Psoas muscle (tissue), 8 donors: ENCODE data around the gene HDAC5. TPM values are rescaled to one million over a fixed set of nuclear protein-coding genes. Genes with fewer than 3 reads are reported as not detected.

Experiments
- ATAC-seq, 4 donors: fragments of 200-7000 bp; cut with Tn5 transposase; one replicate each; pipeline ENCODE4 v1.9.1; 2020; ENCODE audit warnings: moderate library complexity in 3 of 4, mild to moderate bottlenecking in 2 of 4
- DNase-seq, 2 donors: peaks; one replicate each; pipeline ENCODE4 v3.0.0-alpha.2; 2020
- H3K27ac ChIP-seq: fragments of 200-600 bp; one replicate; pipeline ENCODE4 v1.8.0; 2022
- H3K27me3 ChIP-seq, 3 donors: fragments of 200-600 bp in 1 of 3; one replicate each; pipeline versions ENCODE4 v1.6.1 to v1.8.0; 2013 to 2022; ENCODE audit warnings: low read length in 2 of 3, mild to moderate bottlenecking in 2 of 3, moderate library complexity in 1 of 3; ENCODE audit not compliant: insufficient read depth in 3 of 3
- H3K36me3 ChIP-seq, 2 donors: fragments of 200-600 bp in 1 of 2; one replicate each; pipeline versions ENCODE4 v1.6.1 to v1.8.0; 2013 to 2022; ENCODE audit warnings: low read depth in 1 of 2, mild to moderate bottlenecking in 1 of 2, moderate library complexity in 1 of 2; ENCODE audit not compliant: insufficient read depth in 1 of 2
- H3K4me1 ChIP-seq: fragments of 200-600 bp; one replicate; pipeline ENCODE4 v1.8.0; 2022
- H3K4me3 ChIP-seq: fragments of 200-600 bp; one replicate; pipeline ENCODE4 v1.8.0; 2022; ENCODE audit warnings: mild to moderate bottlenecking
- H3K9me3 ChIP-seq: fragments of 200-600 bp; one replicate; pipeline ENCODE4 v1.8.0; 2022
- WGBS, 3 donors: extraction: QIAGEN DNeasy Blood & Tissue Kit; methylation state at CpG; one replicate each; pipeline versions ENCODE4 v1.1.6 to v1.1.7; 2013; 5-methylcytosine and 5-hydroxymethylcytosine counted together
- intact Hi-C, 2 donors: fragments of 100-400 bp; cut with DNase I; formaldehyde crosslinking; loops; one replicate each; pipeline versions ENCODE4 v1.11.0 to v1.14.2; 2022
- polyA plus RNA-seq, 3 donors: library from polyadenylated mRNA; stranded (reverse); fragments of 200-250 nt; gene quantifications; one replicate each; pipeline ENCODE4 v1.2.3, GENCODE V29; 2013
- total RNA-seq, 4 donors: library from RNA; stranded (reverse); fragmentation: NEBNext Ultra II Directional in 2 of 4; extraction: Animal tissue kit (Norgen Biotek cat#: 25700) in 2 of 4; gene quantifications; one replicate each; pipeline versions ENCODE4 v1.2.1 to v1.2.4, GENCODE V29; 2021 to 2023
- TF ChIP-seq, protein P1 (sequence below): fragments of 200-600 bp; IDR thresholded peaks from one replicate; pipeline ENCODE4 v1.8.0; 2022; ENCODE audit warnings: antibody characterized with exemption
- donor health status: healthy with polysubstance abuse.
- donor health status: DM: no; HTN: no; CAD: no; lungs with moderate emphysema.
- donor health status: Bipolar disorder and iron deficiency.
- donor health status: healthy.
- donor health status: DM: yes; HTN: yes; CAD: no.
- donor health status: DM: no; HTN: no; CAD: no.
- donor health status: DM: no; HTN: no; CAD: no.
- donor health status: DM: yes; HTN: yes; CAD: no.

The HDAC5 gene
- total and polyA plus RNA-seq, 7 donors = 8.8 to 75.6 (median 35.8) TPM

DNA sequence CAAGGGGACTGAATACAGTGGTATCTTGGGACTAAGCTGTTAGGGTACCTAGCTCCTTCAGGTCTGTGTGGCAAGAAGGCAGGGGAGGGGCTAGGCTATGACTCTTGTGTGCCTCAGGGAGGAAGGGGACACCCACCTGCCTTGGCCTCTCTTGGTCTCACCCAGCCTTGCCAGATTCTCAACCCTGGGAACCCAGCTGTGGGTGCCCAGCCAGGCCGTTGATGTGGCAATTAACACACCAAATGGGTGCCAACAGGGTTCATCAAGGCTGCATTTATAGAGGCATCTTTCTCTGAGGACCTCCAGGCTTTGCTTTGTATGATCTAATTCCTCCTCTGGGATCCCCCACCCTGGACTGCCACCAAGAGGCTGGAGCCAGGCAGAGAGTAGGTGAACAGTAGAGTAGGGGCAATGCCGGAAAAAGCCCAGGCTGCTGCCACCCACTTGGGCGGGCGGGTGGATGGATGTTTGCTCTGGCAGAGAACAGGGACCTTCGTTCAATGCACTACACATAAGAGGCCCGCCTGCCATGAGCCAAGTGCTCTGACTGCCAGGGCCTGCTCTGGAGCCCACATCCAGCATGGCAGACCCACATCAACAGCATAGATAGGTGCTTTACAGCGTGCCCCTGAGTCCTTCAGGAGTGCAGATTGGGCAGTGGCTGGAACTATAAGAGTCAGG lies 43.9 kb upstream of the HDAC5 start:
- TF ChIP-seq, protein P1, sequence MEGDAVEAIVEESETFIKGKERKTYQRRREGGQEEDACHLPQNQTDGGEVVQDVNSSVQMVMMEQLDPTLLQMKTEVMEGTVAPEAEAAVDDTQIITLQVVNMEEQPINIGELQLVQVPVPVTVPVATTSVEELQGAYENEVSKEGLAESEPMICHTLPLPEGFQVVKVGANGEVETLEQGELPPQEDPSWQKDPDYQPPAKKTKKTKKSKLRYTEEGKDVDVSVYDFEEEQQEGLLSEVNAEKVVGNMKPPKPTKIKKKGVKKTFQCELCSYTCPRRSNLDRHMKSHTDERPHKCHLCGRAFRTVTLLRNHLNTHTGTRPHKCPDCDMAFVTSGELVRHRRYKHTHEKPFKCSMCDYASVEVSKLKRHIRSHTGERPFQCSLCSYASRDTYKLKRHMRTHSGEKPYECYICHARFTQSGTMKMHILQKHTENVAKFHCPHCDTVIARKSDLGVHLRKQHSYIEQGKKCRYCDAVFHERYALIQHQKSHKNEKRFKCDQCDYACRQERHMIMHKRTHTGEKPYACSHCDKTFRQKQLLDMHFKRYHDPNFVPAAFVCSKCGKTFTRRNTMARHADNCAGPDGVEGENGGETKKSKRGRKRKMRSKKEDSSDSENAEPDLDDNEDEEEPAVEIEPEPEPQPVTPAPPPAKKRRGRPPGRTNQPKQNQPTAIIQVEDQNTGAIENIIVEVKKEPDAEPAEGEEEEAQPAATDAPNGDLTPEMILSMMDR = no peak
- H3K27me3 ChIP-seq = no peaks in the 10 kb centered on the region
- no peak overlapping the region for H3K27ac ChIP-seq
- peaks cover 31% of the 10 kb centered on the region for H3K4me1 ChIP-seq
- H3K36me3 ChIP-seq = peaks cover 0 to 4% of the 10 kb centered on the region in 2 donors
- ATAC-seq (no peak), DNase-seq (no peak)
- H3K4me3 ChIP-seq = no peak overlapping the region
- intact Hi-C loops = loop anchor here (5.0 to 10.0 kb wide), 3 partner anchors 35 to 223 kb away; partner anchors contain the start of gene PPY (in 1 of the 2)
- WGBS, 3 donors = 67 to 80% (median 70%) methylated on average over 7 of the region's 7 CpGs
- no peaks in the 10 kb centered on the region for H3K9me3 ChIP-seq

DNA sequence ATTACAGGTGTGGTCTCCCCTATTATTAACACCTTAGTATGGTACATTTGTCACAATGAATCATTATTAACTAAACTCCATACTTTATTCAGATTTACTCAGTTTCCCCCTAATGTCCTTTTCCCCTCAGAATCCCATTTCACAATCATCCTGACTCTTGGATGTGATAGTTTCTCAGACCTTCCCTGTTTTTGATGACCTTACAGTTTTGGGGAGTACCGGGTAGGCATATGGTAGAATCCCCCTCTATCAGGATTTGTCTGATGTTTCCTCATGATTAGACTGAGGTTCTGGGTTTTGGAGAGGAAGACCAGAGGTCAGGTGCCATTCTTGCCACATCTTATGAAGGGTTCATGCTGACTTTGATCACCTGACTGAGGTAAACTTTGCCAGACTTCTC lies 41.0 kb upstream of the HDAC5 start:
- H3K27me3 ChIP-seq = no peaks in the 10 kb centered on the region
- no peak overlapping the region for H3K4me3 ChIP-seq
- peaks cover 11% of the 10 kb centered on the region for H3K4me1 ChIP-seq
- TF ChIP-seq, protein P1 = no peak
- DNase-seq (no peak), ATAC-seq (no peak)
- H3K27ac ChIP-seq = no peak overlapping the region
- no peaks in the 10 kb centered on the region for H3K9me3 ChIP-seq
- no peaks in the 10 kb centered on the region for H3K36me3 ChIP-seq
- 92 to 100% (median 100%) methylated on average over 1 of the region's 1 CpG for WGBS, 3 donors
- intact Hi-C loops = loop anchor here in 1 of 2 donors (10.0 kb wide), 1 partner anchor 220 kb away; the partner anchor contains the start of gene PPY

DNA sequence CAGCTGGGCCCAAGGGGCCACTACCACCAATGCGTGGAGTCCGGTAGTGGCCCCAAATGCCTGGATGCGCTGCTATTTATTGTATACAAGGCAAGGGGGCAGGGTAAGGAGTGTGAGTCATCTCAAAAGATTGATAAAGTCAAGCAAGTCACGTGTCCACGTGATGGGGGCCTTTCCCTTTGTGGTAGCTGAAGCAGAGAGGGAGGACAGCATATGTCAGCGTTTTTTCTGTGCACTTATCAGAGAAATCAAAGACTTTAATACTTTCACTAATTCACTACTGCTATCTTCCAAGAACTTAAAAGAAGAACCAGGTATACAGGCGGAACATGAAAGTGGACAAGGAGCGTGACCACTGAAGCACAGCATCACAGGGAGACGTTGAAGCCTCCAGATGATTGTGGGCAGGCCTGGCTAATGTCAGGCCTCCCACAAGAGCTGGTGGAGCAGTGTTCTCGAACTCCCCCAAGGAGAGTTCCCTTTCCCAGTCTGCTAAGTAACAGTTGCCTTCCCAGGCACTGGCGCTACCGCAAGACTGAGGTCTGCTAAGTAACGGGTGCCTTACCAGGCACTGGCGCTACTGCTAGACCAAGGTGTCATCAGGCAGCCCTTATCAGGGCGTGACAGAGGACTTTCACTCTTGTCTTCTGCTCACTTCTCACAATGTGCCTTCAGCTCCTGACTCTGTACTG lies 36.2 kb upstream of the HDAC5 start:
- 92 to 93% (median 92%) methylated on average over 15 of the region's 15 CpGs for WGBS, 3 donors
- TF ChIP-seq, protein P1 = no peak
- Histone ChIP-seq H3K36me3 (no peaks in the 10 kb centered on the region), H3K9me3 (no peaks in the 10 kb centered on the region), H3K4me3 (no peak overlapping the region), H3K27ac (no peak overlapping the region), H3K27me3 (no peaks in the 10 kb centered on the region), H3K4me1 (no peaks in the 10 kb centered on the region)
- no peak for ATAC-seq
- no peak for DNase-seq
- intact Hi-C loops = loop anchor here in 1 of 2 donors (10.0 kb wide), 1 partner anchor 215 kb away; the partner anchor contains the start of gene PPY

DNA sequence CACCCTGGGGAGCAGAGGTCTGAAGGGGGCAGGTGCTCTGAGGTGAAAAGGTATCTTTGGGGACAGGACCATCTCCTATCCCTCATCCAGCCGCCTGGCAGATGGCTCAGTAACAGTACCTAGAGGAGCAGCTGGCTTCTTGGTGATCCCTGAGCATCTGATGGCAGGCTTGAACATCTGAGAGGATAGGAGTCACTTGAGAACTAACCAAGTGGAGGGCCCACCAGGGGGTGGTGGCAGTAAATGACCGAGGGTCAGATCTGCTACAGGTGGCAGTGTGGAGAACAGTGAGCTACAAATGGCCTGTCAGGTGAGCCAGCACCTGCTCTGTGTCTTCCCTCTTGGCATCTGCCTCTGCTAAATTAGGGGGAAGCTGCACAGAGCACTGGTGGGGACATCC lies 32.0 kb upstream of the HDAC5 start:
- WGBS, 3 donors = 76 to 84% (median 81%) methylated on average over 2 of the region's 2 CpGs
- TF ChIP-seq, protein P1 = no peak
- no peaks in the 10 kb centered on the region for H3K4me1 ChIP-seq
- DNase-seq = no peak
- H3K27ac ChIP-seq = no peak overlapping the region
- no peak for ATAC-seq
- H3K27me3 ChIP-seq = no peaks in the 10 kb centered on the region
- H3K36me3 ChIP-seq = no peaks in the 10 kb centered on the region
- intact Hi-C loops = no loop called here
- H3K4me3 ChIP-seq = no peak overlapping the region
- H3K9me3 ChIP-seq = no peaks in the 10 kb centered on the region
